Measurements from ENCODE around the gene EPG5. TPM values are rescaled to one million over a fixed set of nuclear protein-coding genes. Genes with fewer than 3 reads are reported as not detected.

Gene EPG5
- total and polyA plus RNA-seq, 9 of the 15 experiments (the other 6 are each of a cell fraction or from before 2014, with no cell fraction given) = 1.3 to 10.7 (median 5.2) TPM

GRCh38 chr18:45830917-45831316 is 136.2 kb downstream of the EPG5 start:
- no peaks in the 10 kb centered on the region for H3K79me2 ChIP-seq (ENCODE audit: control insufficient read depth, insufficient read depth, low read length)
- 0% methylated on average over 7 of the region's 7 CpGs for WGBS (ENCODE audit: insufficient coverage, low coverage, missing lambda C conversion rate)
- in situ Hi-C loops (cut with MboI) (no loop called here), intact Hi-C loops (cut with micrococcal nuclease) (loop anchor here (10.0 kb wide), 1 partner anchor 106 kb away; the partner anchor contains the start of gene SLC14A1)
- no peak overlapping the region for H3K4me3 ChIP-seq
- CTCF ChIA-PET (ENCODE audit: low intra/inter-chr PET ratio) = no interaction called here
- no peaks in the 10 kb centered on the region for H3K36me3 ChIP-seq (ENCODE audit: control insufficient read depth, insufficient read depth, low read length)
- TF ChIP-seq RNF219 (CRISPR knock-in tag; IDR thresholded peaks at IDR 0.05) (no peak), NFRKB (IDR thresholded peaks at IDR 0.05; ENCODE audit: low read depth) (no peak), ZNF561 (CRISPR knock-in tag; conservative IDR thresholded peaks at IDR 0.05) (no peak), MECOM (CRISPR knock-in tag; IDR thresholded peaks at IDR 0.05) (no peak), ARHGAP35 (IDR thresholded peaks at IDR 0.05; ENCODE audit: partially characterized antibody) (no peak), GTF2F1 (IDR thresholded peaks at IDR 0.05; ENCODE audit: low read depth, low read length) (no peak), ZNF75A (CRISPR knock-in tag; IDR thresholded peaks at IDR 0.05) (no peak), TFE3 (CRISPR knock-in tag; IDR thresholded peaks at IDR 0.05) (no peak), ATF7 (IDR thresholded peaks at IDR 0.05) (no peak), E2F3 (CRISPR knock-in tag; IDR thresholded peaks at IDR 0.05) (no peak), RBM14 (IDR thresholded peaks at IDR 0.05; ENCODE audit: borderline replicate concordance, insufficient read depth, low read depth, low read length) (no peak), PTRF (tag; IDR thresholded peaks at IDR 0.05) (no peak), ZSCAN32 (CRISPR knock-in tag; IDR thresholded peaks at IDR 0.05) (no peak), HDAC2 (IDR thresholded peaks at IDR 0.05) (no peak), ELF4 (CRISPR knock-in tag; IDR thresholded peaks at IDR 0.05) (no peak), THRB (CRISPR knock-in tag; conservative IDR thresholded peaks at IDR 0.05) (no peak), TEAD2 (tag; IDR thresholded peaks at IDR 0.05) (no peak)
- H3K4me2 ChIP-seq (ENCODE audit: insufficient read depth, low read length) = no peak overlapping the region
- no peak overlapping the region for H3K9ac ChIP-seq (ENCODE audit: insufficient read depth in 1 of 2, low read depth in 2 of 2, low read length in 2 of 2)
- no peak for ATAC-seq
- H3K27me3 ChIP-seq (ENCODE audit: control insufficient read depth in 2 of 2, insufficient read depth in 2 of 2, low read length in 2 of 2) = peaks cover 0 to 24% of the 10 kb centered on the region in 2 experiments; a peak in 3 of 5 replicates
- H3K4me1 ChIP-seq (replicated peaks in 1 of 2; ENCODE audit: control insufficient read depth in 2 of 2, insufficient read depth in 2 of 2, low read length in 2 of 2) = peaks cover 22 to 24% of the 10 kb centered on the region in 2 experiments
- H2AFZ ChIP-seq (ENCODE audit: low read depth, low read length) = no peak overlapping the region
- POLR2A ChIA-PET = no interaction called here
- no peaks in the 10 kb centered on the region for H3K9me1 ChIP-seq (ENCODE audit: control insufficient read depth, insufficient read depth, low read length)
- H3K9me3 ChIP-seq (replicated peaks; ENCODE audit: control insufficient read depth, insufficient read depth, low read depth, low read length) = no peaks in the 10 kb centered on the region
- no peaks in the 10 kb centered on the region for H4K20me1 ChIP-seq (replicated peaks; ENCODE audit: control insufficient read depth, insufficient read depth, low read length)
- DNase-seq (ENCODE audit: extremely low read depth in 1 of 4, low spot score in 3 of 4) = no peak
- no peak for FAIRE-seq
- BruUV-seq (replicated peaks) = no TSS peak
- no peak overlapping the region for H3K27ac ChIP-seq (ENCODE audit: extremely low read depth, low read depth, low read length)
